HepG2 (cell line): Measurements from ENCODE around the gene C11orf68. TPM values are rescaled to one million over a fixed set of nuclear protein-coding genes. Genes with fewer than 3 reads are reported as not detected.

Experiments used
- DPF2 ChIP-seq: sonication (generic); formaldehyde crosslinking; IDR thresholded peaks from 2 replicates; pipeline ENCODE4 v1.4.0; 2020; ENCODE audit warnings: mild to moderate bottlenecking, low read depth, missing genetic modification reagents, borderline replicate concordance
- ELF3 ChIP-seq: IDR thresholded peaks from 2 replicates; pipeline ENCODE4 v1.6.1; 2016; ENCODE audit warnings: missing genetic modification reagents, missing compliant biosample characterization
- EP300 ChIP-seq, 3 experiments: sonication (generic) in 1 of 3; formaldehyde crosslinking in 1 of 3; IDR thresholded peaks; 2 replicates each; pipeline versions ENCODE4 v1.5.1 to v1.6.1; 2011 to 2020; ENCODE audit warnings: low read depth in 2 of 3, low read length in 2 of 3, borderline replicate concordance in 1 of 3, improper control_type of control experiment in 1 of 3, mild to moderate bottlenecking in 1 of 3, missing genetic modification reagents in 1 of 3, moderate library complexity in 1 of 3
- GABPA ChIP-seq, 2 experiments: IDR thresholded peaks; 2 replicates each; pipeline ENCODE4 v1.6.1; 2011 to 2016; ENCODE audit warnings: low read depth in 2 of 2, low read length in 1 of 2, missing biosample characterization in 1 of 2, missing genetic modification characterization in 1 of 2
- JUN ChIP-seq: sonication (generic); formaldehyde crosslinking; IDR thresholded peaks from 2 replicates; pipeline ENCODE4 v1.4.0; 2020; ENCODE audit warnings: mild to moderate bottlenecking, missing genetic modification reagents
- KAT8 ChIP-seq: IDR thresholded peaks from 2 replicates; pipeline ENCODE4 v1.6.1; 2016; ENCODE audit warnings: missing genetic modification reagents, missing compliant biosample characterization
- KLF12 ChIP-seq: sonication (generic); formaldehyde crosslinking; IDR thresholded peaks from 2 replicates; pipeline ENCODE4 v1.4.0; 2020; ENCODE audit warnings: missing genetic modification reagents, borderline replicate concordance
- KLF9 ChIP-seq: IDR thresholded peaks from 2 replicates; pipeline ENCODE4 v1.6.1; 2016; ENCODE audit warnings: low read depth
- NR3C1 ChIP-seq: sonication (generic); formaldehyde crosslinking; IDR thresholded peaks from 2 replicates; pipeline ENCODE4 v1.4.0; 2020; ENCODE audit warnings: missing genetic modification reagents
- PLRG1 ChIP-seq: fragments of 450-650 bp; conservative IDR thresholded peaks from 2 replicates; pipeline ENCODE4 v1.6.1; 2016
- TAF15 ChIP-seq: fragments of 200-400 bp; formaldehyde crosslinking; IDR thresholded peaks from one replicate; pipeline ENCODE4 v1.6.1; 2018; ENCODE audit warnings: mild to moderate bottlenecking, low read depth, low read length; ENCODE audit not compliant: poor library complexity, severe bottlenecking
- WIZ ChIP-seq: sonication (generic); formaldehyde crosslinking; IDR thresholded peaks from 2 replicates; pipeline ENCODE4 v1.5.1; 2020; ENCODE audit warnings: mild to moderate bottlenecking, missing genetic modification reagents
- ZKSCAN5 ChIP-seq: sonication (generic); formaldehyde crosslinking; IDR thresholded peaks from 2 replicates; pipeline ENCODE4 v1.5.1; 2020; ENCODE audit warnings: mild to moderate bottlenecking, missing genetic modification reagents
- ZNF264 ChIP-seq: sonication (generic); formaldehyde crosslinking; IDR thresholded peaks from 2 replicates; pipeline ENCODE4 v1.4.0; 2020; ENCODE audit warnings: missing genetic modification reagents
- ZNF296 ChIP-seq: sonication (generic); formaldehyde crosslinking; conservative IDR thresholded peaks from 2 replicates; pipeline ENCODE4 v1.5.0; 2020; ENCODE audit warnings: mild to moderate bottlenecking, missing genetic modification reagents
- ZNF547 ChIP-seq: sonication (generic); formaldehyde crosslinking; IDR thresholded peaks from 2 replicates; pipeline ENCODE4 v1.5.1; 2020; ENCODE audit warnings: mild to moderate bottlenecking, missing genetic modification reagents
- polyA plus RNA-seq, 8 experiments: library from polyadenylated mRNA; depleted of rRNA in 3 of 8; stranded (reverse) in 7 of 8; unstranded in 1 of 8; fragments of >200 nt; fragmentation: Illumina TruSeq in 4 of 8; extraction: Trizol in 4 of 8; gene quantifications; 2 replicates each; pipeline versions ENCODE4 v1.2.1 to v1.2.3, GENCODE V29; 2011 to 2016; ENCODE audit warnings: low read depth in 4 of 8, missing spikeins in 1 of 8, mixed read lengths in 1 of 8; ENCODE audit not compliant: insufficient read depth in 1 of 8
- total RNA-seq, 5 experiments: library from RNA; depleted of rRNA; stranded (reverse); fragments of >200 nt; fragmentation: Illumina TruSeq; extraction: Trizol; gene quantifications; 2 replicates each; pipeline ENCODE4 v1.2.3, GENCODE V29; 2016; ENCODE audit warnings: low read depth in 1 of 5
- TF ChIP-seq, protein P1 (sequence below): sonication (generic); formaldehyde crosslinking; IDR thresholded peaks from 2 replicates; pipeline ENCODE4 v1.4.0; 2020; ENCODE audit warnings: missing genetic modification reagents
- TF ChIP-seq, protein P2 (sequence below): sonication (generic); formaldehyde crosslinking; IDR thresholded peaks from 2 replicates; pipeline ENCODE4 v1.8.0; 2022; ENCODE audit warnings: mild to moderate bottlenecking, missing genetic modification reagents, moderate library complexity
- TF ChIP-seq, protein P3 (sequence below): sonication (generic); formaldehyde crosslinking; conservative IDR thresholded peaks from 2 replicates; pipeline ENCODE4 v1.8.1; 2023; ENCODE audit warnings: missing genetic modification reagents
- TF ChIP-seq, protein P4 (sequence below): sonication (generic); formaldehyde crosslinking; IDR thresholded peaks from 2 replicates; pipeline ENCODE4 v1.5.0; 2020; ENCODE audit warnings: missing genetic modification reagents, mild to moderate bottlenecking, borderline replicate concordance
- TF ChIP-seq, protein P5 (sequence below): sonication (generic); formaldehyde crosslinking; IDR thresholded peaks from 2 replicates; pipeline ENCODE4 v1.8.0; 2022; ENCODE audit warnings: missing genetic modification reagents, mild to moderate bottlenecking, borderline replicate concordance
- TF ChIP-seq, protein P6 (sequence below): sonication (generic); formaldehyde crosslinking; IDR thresholded peaks from 2 replicates; pipeline ENCODE4 v1.4.0; 2020; ENCODE audit warnings: mild to moderate bottlenecking, missing genetic modification reagents
- TF ChIP-seq, protein P7 (sequence below): sonication (generic); formaldehyde crosslinking; IDR thresholded peaks from 2 replicates; pipeline ENCODE4 v1.5.1; 2020; ENCODE audit warnings: missing genetic modification reagents, mild to moderate bottlenecking, borderline replicate concordance

C11orf68 gene
- total and polyA plus RNA-seq, 2 of the 13 experiments (the other 11 are each of a cell fraction or from before 2014, with no cell fraction given), result 8.4 to 28.3 TPM

DNA sequence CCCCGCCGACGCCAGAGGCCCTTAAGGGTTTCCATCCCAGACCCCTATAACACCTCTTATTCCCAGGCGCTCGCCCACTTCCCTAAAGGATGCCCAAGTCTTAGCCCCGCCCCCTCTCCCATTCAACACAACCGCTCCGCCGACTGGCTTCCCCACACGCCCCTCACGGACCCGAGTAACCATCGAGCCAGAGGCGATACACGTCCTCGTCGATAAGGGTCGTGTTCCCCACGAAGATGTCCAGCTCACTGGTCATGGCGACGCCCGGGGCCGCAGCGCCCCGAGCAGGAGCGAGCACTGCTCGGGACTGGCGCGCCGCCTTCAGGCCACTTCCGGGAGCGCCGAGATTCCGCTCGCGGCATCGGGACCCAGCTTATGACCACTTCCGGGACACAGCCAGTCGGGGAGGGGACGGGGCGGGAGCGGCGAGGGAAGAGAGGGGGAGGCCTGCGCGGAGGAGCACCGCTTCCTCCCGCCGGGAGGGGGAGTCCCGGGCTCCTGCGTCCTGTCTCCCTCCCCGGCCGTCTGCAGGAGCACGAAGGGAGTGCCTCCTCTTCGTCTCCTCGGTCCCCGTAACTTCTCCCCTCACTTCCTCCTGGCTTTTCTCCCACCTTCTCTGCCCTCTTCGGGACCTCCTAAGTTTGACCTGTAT is 30.6 kb downstream of the C11orf68 start, which contains the start of gene FIBP (continued):
- TF ChIP-seq, protein P1, sequence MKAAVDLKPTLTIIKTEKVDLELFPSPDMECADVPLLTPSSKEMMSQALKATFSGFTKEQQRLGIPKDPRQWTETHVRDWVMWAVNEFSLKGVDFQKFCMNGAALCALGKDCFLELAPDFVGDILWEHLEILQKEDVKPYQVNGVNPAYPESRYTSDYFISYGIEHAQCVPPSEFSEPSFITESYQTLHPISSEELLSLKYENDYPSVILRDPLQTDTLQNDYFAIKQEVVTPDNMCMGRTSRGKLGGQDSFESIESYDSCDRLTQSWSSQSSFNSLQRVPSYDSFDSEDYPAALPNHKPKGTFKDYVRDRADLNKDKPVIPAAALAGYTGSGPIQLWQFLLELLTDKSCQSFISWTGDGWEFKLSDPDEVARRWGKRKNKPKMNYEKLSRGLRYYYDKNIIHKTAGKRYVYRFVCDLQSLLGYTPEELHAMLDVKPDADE, result no peak
- TF ChIP-seq, protein P2, sequence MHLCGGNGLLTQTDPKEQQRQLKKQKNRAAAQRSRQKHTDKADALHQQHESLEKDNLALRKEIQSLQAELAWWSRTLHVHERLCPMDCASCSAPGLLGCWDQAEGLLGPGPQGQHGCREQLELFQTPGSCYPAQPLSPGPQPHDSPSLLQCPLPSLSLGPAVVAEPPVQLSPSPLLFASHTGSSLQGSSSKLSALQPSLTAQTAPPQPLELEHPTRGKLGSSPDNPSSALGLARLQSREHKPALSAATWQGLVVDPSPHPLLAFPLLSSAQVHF (CRISPR knock-in tag), result 0 out of 2 replicates have a peak, but pooled peaks have one; percentile 24
- TF ChIP-seq WIZ (CRISPR knock-in tag) (peak; percentile 17; the same call in 1 of the 2 replicates), NR3C1 (CRISPR knock-in tag) (no peak), DPF2 (CRISPR knock-in tag) (no peak), ZNF296 (CRISPR knock-in tag) (no peak), ZNF264 (CRISPR knock-in tag) (0 out of 2 replicates have a peak, but pooled peaks have one; percentile 15), GABPA (IDR thresholded peaks at IDR 0.05; ENCODE audit: low read depth, low read length) (no peak), GABPA (CRISPR knock-in tag; IDR thresholded peaks at IDR 0.05; ENCODE audit: low read depth) (peak; percentile 93), TAF15 (no peak), ZNF547 (no peak), KLF9 (CRISPR knock-in tag) (no peak), KLF12 (CRISPR knock-in tag) (0 out of 2 replicates have a peak, but pooled peaks have one; percentile 24), ELF3 (CRISPR knock-in tag) (peak; percentile 96), PLRG1 (no peak), ZKSCAN5 (CRISPR knock-in tag) (no peak), EP300 (IDR thresholded peaks at IDR 0.05; ENCODE audit: low read depth in 2 of 2, low read length in 2 of 2) (peak in 1 of 2 experiments; percentile 60; a peak in 1 of 4 replicates), EP300 (CRISPR knock-in tag; IDR thresholded peaks at IDR 0.05; ENCODE audit: borderline replicate concordance) (no peak; the same call in 1 of the 2 replicates), JUN (no peak; the same call in 1 of the 2 replicates), KAT8 (peak; percentile 92)
- TF ChIP-seq, protein P3, sequence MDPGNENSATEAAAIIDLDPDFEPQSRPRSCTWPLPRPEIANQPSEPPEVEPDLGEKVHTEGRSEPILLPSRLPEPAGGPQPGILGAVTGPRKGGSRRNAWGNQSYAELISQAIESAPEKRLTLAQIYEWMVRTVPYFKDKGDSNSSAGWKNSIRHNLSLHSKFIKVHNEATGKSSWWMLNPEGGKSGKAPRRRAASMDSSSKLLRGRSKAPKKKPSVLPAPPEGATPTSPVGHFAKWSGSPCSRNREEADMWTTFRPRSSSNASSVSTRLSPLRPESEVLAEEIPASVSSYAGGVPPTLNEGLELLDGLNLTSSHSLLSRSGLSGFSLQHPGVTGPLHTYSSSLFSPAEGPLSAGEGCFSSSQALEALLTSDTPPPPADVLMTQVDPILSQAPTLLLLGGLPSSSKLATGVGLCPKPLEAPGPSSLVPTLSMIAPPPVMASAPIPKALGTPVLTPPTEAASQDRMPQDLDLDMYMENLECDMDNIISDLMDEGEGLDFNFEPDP, result no peak
- TF ChIP-seq, protein P4, sequence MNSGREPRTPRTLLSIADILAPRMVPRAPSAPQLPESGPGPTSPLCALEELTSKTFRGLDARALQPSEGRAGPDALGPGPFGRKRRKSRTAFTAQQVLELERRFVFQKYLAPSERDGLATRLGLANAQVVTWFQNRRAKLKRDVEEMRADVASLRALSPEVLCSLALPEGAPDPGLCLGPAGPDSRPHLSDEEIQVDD, result no peak; the same call in 1 of the 2 replicates
- TF ChIP-seq, protein P5, sequence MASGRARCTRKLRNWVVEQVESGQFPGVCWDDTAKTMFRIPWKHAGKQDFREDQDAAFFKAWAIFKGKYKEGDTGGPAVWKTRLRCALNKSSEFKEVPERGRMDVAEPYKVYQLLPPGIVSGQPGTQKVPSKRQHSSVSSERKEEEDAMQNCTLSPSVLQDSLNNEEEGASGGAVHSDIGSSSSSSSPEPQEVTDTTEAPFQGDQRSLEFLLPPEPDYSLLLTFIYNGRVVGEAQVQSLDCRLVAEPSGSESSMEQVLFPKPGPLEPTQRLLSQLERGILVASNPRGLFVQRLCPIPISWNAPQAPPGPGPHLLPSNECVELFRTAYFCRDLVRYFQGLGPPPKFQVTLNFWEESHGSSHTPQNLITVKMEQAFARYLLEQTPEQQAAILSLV (CRISPR knock-in tag), result peak; percentile 50; the same call in 1 of the 2 replicates
- TF ChIP-seq, protein P6, sequence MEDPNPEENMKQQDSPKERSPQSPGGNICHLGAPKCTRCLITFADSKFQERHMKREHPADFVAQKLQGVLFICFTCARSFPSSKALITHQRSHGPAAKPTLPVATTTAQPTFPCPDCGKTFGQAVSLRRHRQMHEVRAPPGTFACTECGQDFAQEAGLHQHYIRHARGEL (CRISPR knock-in tag), result no peak
- TF ChIP-seq, protein P7, sequence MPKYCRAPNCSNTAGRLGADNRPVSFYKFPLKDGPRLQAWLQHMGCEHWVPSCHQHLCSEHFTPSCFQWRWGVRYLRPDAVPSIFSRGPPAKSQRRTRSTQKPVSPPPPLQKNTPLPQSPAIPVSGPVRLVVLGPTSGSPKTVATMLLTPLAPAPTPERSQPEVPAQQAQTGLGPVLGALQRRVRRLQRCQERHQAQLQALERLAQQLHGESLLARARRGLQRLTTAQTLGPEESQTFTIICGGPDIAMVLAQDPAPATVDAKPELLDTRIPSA (CRISPR knock-in tag), result no peak
